ENCODE measurements around the gene GSTO2.

- TF ChIP-seq CTCF (IDR thresholded peaks at IDR 0.05) (no peak), POLR2A (IDR thresholded peaks at IDR 0.05) (no peak)
These were observed 23.8 kb upstream of the GSTO2 start for GRCh38 chr10:104245066-104245632.

Measured in lower leg skin (tissue), 3 donors.